ENCODE measurements around the gene MYL2.

GRCh38 chr12:110943373-110943772, 23.0 kb upstream of the MYL2 start:
- TF ChIP-seq CTCF (conservative IDR thresholded peaks at IDR 0.05; ENCODE audit: low read depth in 2 of 2) (no peak), ETS1 (IDR thresholded peaks at IDR 0.05) (no peak), EZH2phosphoT487 (IDR thresholded peaks at IDR 0.05; ENCODE audit: unreplicated experiment) (no peak), EZH2 (IDR thresholded peaks at IDR 0.05; ENCODE audit: low read depth, unreplicated experiment) (no peak), JUNB (IDR thresholded peaks at IDR 0.05; ENCODE audit: unreplicated experiment) (no peak), POLR2AphosphoS5 (IDR thresholded peaks at IDR 0.05; ENCODE audit: low read depth) (no peak), CREB1 (CRISPR knock-in tag; IDR thresholded peaks at IDR 0.05; ENCODE audit: low read depth) (no peak), ZNF462 (CRISPR knock-in tag; IDR thresholded peaks at IDR 0.05) (no peak), ZNF331 (CRISPR knock-in tag; IDR thresholded peaks at IDR 0.05; ENCODE audit: low read depth) (no peak), REST (IDR thresholded peaks at IDR 0.05; ENCODE audit: unreplicated experiment) (no peak)
